Activated CD8-positive, alpha-beta memory T cell treated with anti-CD3 and anti-CD28 coated beads, Interleukin-2, amount 50 U/mL, for 48 hours (primary cell): Measurements from ENCODE around the gene RSRC2.
A peak's percentile ranks its signal among the peaks of the same experiment; 100 is the strongest.
"Not testable (repeated sequence)": the region's sequence is repeated elsewhere in the genome, so short reads cannot be mapped to it uniquely, and the experiment has no call there.

Experiments used
- DNase-seq: peaks from one replicate; pipeline ENCODE4 v3.0.0-alpha.2; 2020

RSRC2 gene

DNA sequence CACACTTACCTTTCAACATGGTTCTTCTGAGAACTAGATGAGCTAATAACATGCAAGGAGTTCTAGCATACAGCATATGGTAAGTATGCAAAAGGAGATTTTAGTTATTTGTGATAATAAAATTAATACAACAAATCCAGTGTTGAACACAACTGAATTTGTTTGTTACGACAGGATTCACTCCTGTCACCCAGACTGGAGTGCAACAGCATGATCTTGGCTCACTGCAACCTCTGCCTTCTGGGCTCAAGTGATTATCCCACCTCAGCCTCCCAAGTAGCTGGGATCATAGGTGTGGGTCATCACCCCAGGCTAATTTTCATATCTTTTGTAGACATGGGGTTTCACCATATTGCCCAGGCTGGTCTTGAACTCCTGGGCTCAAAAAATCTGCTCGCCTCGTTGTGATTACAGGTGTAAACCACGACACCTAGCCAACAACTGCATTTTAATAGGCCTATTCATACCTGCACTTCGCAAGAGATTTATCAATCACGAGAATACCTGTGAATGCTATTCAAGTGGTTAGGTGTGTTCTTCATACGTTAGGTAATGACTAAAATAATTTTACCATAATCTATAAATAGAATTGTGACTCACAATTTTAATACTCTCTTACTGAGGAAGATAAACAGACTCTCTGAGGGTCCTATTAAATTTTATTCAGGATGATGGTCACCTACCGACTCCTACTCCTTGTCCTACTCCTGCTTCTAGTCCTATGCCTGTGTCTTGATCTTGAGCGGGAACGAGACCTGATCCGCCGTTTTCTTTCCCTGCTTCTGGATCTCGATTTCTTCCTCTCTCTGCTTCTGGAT lies 10.0 kb downstream of the RSRC2 start:
- no peak for DNase-seq

DNA sequence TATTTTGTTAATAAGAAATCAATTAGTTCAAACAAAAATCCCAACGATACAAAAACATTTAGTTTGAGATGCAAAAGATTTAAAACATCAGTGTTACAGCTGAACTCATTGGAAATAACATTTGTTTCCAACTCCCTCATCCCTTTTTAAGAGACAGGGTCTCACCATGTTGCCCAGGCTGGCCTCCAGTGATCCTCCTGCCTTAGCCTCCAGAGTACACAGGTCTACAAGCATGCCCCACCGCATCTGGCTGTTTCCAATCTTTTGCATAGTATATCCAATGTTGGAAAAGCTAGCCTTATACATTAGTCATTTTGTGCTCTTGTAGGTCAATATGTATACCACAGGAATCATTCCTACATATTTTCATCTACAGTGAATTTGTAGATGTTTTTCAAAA lies 11.5 kb downstream of the RSRC2 start:
- no peak for DNase-seq

DNA sequence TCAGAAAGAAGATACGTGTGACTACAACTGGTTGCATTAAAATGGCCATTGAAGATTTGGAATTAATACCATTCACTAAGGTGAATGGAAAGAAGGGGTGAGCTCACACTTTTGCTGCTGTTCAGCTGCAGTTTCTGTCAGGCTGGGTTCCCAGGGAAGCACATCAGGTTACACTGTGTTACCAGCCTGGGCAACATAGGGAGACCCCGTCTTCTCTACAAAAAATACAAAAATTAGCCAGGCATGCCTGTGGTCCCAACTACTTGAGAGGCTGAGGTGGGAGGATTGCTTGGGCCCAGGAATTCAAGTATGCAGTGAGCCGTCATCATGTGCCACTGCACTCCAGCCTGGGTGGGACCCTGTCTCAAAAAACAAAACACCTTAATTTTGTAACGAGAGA lies 13.1 kb downstream of the RSRC2 start:
- DNase-seq: no peak

DNA sequence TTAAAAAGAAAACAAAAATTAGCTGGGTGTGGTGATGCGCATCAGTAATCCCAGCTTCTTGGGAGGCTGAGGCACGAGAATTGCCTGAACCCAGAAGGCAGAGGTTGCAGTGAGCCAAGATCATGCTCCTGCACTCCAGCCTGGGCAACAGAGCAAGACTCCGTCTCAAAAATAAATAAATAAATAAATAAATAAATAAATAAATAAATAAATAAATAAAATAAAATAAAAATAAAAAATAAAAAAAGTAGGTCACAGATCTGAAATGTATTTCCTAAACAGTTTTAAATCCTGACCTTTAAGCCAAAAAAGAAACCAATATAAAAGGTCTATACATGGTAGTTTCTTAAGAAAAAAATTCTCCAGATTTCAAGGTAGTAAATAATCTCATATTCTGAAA lies 13.7 kb downstream of the RSRC2 start:
- not testable (repeated sequence) for DNase-seq

DNA sequence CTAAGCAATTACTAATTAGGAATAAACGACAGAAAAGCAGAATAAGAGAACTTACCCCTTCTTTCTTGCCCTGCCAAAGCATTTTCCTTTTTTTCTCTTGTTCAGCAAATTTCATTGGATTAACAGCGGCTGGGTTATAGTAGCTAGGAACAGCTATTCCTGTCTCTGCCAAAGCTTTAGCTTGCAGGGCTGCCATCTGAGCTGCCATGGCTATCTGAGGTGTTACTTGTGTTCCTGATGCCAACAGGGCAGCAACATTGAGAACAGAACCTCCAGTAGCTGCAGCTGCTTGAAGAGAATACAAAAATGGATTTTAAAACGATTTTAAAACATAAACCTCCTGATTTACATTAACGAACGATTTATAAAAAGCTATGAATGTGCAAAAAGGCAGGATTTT lies 18.6 kb downstream of the RSRC2 start:
- DNase-seq: no peak

DNA sequence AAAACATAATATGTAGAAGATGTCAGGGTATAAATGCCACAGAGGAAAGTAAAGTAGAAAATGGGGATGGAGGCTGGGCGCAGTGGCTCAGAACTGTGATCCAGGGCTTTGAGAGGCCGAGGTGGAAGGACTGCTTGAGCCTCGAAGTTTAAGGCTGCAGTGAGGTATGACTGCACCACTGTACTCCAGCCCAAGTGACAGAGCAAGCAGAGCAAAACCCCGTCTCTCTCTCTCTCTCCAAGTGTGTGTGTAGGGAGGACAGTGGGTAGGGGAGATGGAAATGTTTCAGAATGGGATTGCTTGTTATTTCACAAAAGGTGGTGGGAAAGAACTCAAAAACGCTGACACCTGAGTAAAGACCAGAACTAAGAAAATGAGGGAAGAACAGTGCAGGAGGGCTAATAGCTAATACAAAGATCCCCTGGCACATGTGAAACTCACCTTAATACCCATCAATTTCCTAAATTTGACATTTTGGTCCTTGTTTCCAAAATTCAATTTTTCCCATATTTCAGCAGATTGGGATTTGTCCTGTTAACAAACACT lies 20.3 kb downstream of the RSRC2 start:
- DNase-seq: no peak

DNA sequence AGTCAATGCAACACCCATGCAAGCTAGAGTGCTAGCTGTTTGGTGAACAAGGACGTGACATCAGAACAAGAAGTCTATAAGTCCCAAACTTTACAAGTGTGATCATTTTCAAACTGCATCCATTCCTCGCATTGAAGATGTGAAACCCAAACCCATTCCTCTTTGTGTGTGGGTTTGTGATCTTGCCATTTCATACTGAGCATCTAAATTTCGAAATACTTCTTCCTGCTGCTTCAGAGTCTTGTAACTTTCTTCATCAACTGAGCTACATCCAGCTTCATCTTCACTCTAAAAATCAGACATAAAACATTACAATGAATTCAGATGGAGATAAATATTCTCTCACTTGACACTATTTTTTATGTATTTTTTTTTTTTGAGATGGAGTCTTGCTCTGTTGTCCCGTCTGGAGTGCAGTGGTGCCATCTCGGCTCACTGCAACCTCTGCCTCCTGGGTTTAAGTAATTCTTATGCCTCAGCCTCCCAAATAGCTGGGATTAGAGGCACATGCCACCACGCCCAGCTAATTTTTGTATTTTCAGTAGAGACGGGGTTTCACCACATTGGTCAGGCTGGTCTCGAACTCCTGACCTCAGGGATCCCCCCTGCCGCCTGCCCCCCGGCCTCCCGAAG lies 21.2 kb downstream of the RSRC2 start:
- DNase-seq: no peak

DNA sequence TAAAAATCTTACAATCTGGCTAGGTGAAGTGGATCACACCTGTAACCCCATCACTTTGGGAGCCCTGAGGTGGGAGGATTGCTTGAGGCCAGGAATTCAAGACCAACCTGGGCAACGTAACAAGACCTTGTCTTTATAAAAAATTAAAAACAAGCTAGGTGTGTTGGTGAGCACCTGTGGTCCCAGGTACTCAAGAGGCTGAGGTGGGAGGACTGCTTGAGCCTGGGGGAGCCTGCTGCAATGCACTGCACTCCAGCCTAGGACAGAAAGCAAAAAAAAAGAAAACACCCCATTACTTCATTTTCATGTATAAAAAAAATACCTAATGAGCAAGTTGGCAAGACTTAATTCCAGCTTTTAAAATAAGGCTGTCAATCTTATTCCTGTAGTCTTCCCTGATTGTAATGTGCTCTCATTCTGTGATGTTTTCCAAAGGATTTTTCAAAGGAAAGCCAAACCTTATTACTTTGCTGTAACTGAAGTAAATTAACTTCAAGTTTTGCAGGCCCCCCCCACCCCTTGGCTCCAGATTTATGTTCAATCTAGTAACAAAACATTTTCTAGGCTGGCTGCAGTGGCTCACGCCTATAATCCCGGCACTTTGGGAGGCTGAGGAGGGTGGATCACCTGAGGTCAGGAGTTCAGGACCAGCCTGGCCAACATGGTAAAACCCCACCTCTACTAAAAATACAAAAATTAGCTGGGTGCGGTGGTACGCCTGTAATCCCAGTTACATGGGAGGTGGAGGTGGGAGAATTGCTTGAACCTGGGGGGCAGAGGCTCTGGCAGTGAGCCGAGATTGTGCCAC lies 22.7 kb downstream of the RSRC2 start:
- no peak for DNase-seq

DNA sequence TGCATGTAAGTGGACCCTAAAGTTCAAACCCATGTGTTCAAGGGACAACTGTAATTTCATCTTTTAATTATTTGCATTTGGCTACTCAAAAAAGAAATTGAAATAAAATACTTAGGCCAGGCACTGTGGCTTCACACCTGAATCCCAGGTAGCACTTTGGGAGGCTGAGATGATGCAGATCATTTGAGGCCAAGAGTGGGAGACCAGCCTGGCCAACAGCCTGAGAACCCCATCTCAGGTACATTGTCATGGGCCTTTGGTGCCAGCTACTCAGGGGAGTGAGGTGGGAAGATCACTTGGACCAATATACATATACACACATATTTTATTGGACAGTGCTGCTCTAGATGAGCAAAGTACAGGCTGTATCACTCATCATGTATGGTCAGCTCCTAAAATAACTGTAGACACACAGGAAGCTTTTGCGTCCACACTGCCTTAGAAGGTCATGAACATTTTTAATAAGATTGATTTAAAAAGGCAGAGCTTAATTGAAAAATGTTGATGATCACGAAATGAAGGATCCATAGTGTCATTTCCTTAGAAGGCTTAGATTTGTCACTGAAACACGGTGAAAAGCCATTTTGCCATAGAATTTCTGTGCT lies 23.5 kb downstream of the RSRC2 start:
- DNase-seq: no peak

DNA sequence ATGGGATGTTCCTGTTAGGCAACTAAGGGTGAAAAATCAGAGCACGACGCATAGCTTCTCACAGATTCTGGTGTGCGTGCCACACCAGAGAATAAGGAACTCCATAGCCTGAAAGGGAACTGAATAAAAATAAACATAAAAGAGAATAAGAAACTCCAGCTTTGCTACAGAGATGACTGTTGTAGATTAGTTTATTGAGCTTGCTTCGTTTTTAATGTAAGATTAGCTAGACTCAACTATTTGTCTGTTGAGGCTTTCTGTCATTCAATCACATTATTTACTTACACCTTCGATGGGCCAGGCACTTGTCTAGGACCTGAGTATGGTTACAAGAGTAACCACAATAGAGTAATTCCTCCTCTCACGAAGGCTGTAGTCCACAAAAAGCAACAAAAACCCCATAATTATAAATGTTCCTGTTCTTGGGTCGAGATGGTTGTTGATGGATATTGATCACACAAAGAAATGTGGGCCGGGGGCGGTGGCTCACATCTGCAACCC lies 25.2 kb downstream of the RSRC2 start:
- no peak for DNase-seq

DNA sequence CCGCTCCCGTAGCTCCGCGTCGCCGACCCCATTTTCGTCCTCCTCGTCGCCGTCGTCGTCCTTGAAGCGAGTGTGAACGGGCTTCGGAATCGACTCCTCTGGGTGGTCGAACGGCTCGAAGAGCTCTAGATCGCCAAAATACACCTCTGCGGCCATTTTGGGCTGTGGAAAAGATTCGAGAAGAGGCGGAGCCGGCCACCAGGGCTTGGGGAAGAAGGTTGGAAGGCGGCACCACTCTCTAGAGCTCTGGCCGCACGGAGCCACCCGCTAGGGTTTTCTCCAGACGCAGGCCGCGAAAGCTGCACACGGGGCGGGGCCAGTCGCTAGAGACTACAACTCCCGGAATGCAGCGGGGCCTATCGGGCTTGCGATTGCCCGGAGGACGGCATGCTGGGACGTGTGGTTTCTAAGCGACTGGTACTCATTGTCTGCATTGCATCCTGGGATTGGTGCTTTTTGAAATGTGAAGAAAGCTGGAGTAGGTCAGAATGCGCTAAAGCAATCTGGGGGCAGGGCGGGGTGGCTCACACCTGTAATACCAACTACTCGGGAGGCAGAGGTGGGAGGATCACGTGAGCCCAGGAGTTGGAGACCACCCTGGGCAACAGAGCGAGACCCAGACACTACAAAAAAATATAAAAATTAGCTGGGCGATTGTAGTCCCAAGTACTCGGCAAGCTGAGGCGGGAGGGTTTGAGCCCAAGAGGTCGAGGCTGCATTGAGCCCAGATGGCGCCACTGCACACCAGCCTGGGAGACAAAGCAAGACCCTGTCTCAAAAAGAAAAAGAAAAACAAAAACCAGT lies 25.8 kb downstream of the RSRC2 start, which contains the start of gene ZCCHC8:
Gene ZCCHC8, minus strand, starts transcription at position 248 of the 804 bp plus-strand sequence. Its CDS starts 92 bp downstream, at position 156.
- DNase-seq: peak; percentile 96

DNA sequence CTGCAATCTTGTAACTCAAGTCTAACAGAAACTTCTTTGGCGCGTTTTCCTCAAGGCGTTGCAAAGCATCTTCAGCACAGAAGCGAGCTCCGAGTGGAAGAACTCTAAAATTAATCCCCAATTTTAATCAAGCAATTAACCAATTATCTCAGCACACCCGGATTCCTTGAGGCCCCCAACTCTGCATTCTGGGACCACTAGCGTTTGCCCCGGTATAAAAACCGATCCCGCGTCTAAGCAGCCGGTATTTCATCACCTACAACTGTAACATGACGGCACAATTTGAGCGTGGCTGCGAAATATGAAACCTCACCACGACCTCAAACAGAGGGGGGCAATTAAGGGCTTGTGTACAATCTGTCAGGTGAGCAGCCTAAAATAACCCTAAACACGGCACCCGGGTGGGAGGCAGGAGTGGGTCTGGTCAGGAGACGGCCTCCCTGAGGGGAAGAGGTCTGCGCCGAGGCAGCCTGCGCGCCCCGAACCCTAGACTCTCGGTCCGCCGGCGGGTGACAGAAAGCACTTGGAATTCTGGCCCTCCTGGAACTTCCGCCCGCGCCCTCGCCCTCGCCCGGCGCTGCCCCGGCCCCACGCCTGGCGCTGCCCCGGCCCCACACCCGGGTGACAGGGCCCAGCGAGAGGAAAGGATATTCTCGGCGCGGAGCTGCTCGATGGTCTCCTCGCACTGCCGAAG lies 26.6 kb downstream of the RSRC2 start:
- peak; percentile 77 for DNase-seq

DNA sequence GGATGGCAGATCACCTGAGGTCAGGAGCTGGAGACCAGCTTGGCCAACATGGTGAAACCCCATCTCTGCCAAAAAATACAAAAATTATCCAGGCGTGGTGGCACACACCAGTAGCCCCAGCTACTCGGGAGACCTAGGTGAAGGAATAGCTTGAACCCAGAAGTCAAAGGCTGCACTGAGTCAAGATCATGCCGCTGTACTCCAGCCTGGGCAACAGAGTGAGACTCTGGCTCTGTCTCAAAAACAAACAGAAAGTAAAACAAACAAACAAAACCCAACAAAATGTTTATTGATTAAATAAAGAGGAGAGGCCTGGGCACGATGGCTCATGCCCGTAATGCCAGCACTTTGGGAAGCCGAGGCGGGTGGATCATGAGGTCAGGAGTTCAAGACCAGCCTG lies 31.5 kb downstream of the RSRC2 start:
- DNase-seq: no peak

DNA sequence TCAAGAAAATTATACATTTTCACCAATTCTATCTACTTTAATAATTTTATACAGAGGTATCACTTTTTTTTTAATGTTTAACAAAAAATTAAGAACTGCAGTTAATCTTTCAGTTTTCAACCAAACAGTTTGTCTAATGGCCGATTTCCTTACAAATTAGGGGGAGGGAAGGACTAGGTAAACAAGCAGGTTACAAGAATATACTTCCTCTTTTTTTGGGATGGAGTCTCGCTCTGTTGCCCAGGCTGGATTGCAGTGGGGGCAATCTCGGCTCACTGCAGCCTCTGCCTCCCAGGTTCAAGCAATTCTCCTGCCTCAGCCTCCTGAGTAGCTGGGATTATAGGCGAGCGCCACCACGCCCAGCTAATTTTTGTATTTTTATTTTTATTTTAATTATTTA lies 33.5 kb downstream of the RSRC2 start:
- DNase-seq: not testable (repeated sequence)

DNA sequence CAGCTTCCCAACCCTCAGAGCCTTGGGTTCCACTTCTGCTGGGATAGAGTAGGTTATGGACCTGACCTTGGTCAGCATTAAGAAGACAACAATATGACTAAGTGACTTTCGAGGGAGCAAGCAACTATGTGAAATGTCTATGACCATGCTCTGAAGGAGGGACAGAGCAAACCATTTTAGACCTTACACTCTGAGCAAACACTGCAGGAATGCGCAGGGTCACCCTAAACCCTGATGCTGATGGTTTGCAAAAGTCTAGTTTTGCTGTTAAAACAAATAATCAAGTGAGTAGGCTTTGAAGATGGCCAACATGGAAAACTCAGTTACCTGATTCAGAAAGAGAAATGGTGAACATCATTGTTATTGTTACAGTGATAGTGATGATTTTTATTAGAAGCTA lies 34.7 kb downstream of the RSRC2 start:
- DNase-seq: no peak

DNA sequence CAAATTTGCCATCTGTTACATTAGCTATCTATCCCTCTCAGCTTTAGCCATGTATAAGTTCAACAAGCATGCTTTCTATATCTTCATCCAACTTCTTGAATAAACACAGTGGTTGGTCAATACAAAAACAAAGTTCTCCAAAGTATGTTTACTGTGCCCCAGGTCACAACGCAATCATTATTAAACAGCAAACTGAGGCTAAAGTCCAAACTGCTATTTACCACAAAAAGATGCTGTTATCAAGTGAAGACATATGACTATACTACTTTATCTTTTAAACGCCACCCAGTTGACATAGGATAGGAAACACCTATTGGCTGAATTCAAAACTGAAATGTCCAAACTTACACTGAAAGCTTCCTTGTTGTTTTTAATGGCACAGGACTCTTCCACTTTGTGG lies 37.7 kb downstream of the RSRC2 start:
- DNase-seq: no peak

DNA sequence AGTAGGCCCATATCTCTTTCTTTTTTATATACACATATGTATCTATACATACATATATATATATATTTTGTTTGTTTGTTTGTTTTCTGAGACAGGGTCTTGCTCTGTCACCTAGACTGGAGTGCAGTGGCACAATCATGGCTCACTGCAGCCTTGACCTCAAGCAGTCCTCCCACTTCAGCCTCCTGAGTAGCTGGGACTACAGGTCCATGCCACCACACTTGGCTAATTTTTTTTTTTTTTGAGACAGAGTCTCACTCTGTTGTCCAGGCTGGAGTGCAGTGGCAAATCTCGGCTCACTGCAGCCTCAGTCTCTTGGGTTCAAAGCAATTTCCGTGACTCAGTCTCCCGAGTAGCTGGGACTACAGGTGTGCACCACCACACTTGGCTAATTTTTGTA lies 38.9 kb downstream of the RSRC2 start:
- not testable (repeated sequence) for DNase-seq

DNA sequence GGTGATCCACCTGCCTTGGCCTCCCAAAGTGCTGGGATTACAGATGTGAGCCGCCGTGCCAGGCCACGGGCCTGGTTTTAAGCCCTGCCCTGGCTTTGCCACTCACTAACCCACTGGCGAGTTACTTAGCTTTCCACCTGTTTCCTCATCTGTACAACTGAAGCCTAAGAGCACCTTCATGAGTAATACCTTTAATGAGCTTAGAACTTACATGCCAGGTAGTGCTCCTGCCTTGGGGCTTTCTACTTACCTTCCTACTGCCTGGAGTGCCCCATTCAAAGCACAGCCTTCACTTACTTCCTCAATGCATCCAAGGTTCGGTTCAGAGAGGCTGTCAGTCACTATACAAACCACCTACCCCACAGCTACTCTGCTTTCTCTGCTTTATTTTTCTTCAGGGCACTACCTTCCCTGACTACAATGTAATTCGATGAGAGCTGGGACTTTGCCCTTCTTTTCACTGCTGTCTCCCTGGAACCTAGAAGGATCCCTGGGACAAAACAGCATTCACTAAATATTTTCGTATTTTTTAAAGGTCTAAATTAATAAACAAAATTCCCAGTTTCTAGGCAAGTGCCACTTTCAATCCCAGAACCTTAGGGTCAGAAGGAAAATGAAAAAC lies 39.8 kb downstream of the RSRC2 start:
- DNase-seq: no peak

DNA sequence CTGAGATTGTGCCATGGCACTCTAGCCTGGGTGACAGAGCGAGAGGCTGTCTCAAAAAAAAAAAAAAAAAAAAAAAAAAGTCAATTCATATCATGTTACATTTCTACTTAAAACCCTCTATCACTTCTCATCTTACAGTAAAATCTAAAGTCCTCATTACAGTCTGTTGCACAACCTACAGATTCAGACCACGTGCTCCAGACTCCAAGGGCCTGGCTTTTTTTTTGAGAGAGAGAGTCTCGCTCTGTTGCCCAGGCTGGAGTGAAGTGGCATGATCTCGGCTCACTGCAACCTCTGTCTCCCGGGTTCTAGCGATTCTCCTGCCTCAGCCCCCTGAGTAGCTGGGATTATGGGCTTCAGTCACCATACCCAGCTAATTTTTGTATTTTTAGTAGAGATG lies 40.4 kb downstream of the RSRC2 start:
- DNase-seq: not testable (repeated sequence)

DNA sequence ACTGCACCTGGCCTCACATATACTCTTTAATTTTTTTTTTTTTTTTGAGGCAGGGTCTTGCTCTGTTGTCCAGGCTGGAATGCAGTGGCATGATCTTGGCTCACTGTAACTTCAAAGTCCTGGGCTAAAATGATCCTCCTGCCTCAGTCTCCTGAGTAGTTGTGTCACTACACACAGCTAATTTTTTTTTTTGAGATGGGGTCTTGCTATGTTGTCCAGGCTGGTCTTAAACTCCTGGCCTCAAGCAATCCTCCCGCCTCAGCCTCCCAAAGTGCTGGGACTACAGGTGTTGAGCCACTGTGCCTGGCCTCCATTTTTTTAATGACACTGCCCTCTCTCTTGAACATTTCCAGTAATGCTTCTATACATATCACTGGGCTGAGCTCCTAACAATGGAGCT lies 42.4 kb downstream of the RSRC2 start:
- not testable (repeated sequence) for DNase-seq

DNA sequence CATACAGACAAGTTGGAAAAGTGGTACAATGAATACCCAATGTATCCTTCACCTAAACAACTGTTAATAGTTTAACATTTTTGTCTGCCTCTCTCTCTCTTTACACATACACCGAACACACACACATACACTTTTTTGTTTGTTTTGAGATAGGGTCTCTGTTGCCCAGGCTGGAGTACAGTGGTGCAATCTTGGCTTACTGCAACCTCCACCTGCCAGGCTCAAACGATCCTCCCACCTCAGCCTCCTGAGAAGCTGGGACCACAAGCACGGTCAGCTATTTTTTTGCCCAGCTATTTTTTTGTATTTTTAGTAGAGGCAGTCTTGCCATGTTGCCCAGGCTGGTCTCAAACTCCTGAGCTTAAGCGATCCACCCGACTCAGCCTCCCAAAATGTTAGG lies 42.8 kb downstream of the RSRC2 start:
- no peak for DNase-seq
